GM19372 (cell line): Measurements from ENCODE around the gene MGAT3.

Source experiments
- ATAC-seq: cut with Tn5 transposase; IDR thresholded peaks from one replicate; pipeline ENCODE4 v1.9.1; 2021; ENCODE audit warnings: mild to moderate bottlenecking, low read depth, moderate library complexity; ENCODE audit not compliant: unreplicated experiment

MGAT3 gene

GRCh38 chr22:39448205-39449054 is 8.4 kb upstream of the MGAT3 start:
- ATAC-seq, result no peak

- ATAC-seq, result no peak
These were observed 7.1 kb upstream of the MGAT3 start for GRCh38 chr22:39449708-39450107.

- no peak for ATAC-seq
These were observed 6.4 kb upstream of the MGAT3 start for GRCh38 chr22:39450258-39450955.

- no peak for ATAC-seq
These were observed 4.1 kb upstream of the MGAT3 start for GRCh38 chr22:39452740-39453040.

- ATAC-seq, result no peak
These were observed 2.9 kb upstream of the MGAT3 start for GRCh38 chr22:39453765-39454378.

GRCh38 chr22:39454385-39454871 is 2.4 kb upstream of the MGAT3 start:
- ATAC-seq, result no peak

GRCh38 chr22:39457198-39457555 is 365 bp downstream of the MGAT3 start:
- ATAC-seq, result no peak

GRCh38 chr22:39457556-39458443 is 988 bp downstream of the MGAT3 start:
- ATAC-seq, result no peak

- ATAC-seq, result no peak
These were observed 1.8 kb downstream of the MGAT3 start for GRCh38 chr22:39458444-39459083.

GRCh38 chr22:39459681-39460080 is 2.9 kb downstream of the MGAT3 start:
- no peak for ATAC-seq

- no peak for ATAC-seq
These were observed 5.8 kb downstream of the MGAT3 start for GRCh38 chr22:39462443-39463221.

GRCh38 chr22:39463277-39463676 is 6.5 kb downstream of the MGAT3 start:
- ATAC-seq, result no peak

- ATAC-seq, result no peak
These were observed 7.1 kb downstream of the MGAT3 start for GRCh38 chr22:39463931-39464390.

GRCh38 chr22:39466228-39467006 is 9.6 kb downstream of the MGAT3 start:
- ATAC-seq, result no peak

- ATAC-seq, result no peak
These were observed 10.6 kb downstream of the MGAT3 start for GRCh38 chr22:39467390-39467895.

GRCh38 chr22:39468487-39469325 is 11.9 kb downstream of the MGAT3 start:
- ATAC-seq, result no peak

- ATAC-seq, result no peak
These were observed 12.5 kb downstream of the MGAT3 start for GRCh38 chr22:39469326-39469680.
